ENCODE data around the gene RELB. TPM values are rescaled to one million over a fixed set of nuclear protein-coding genes. Genes with fewer than 3 reads are reported as not detected.

The RELB gene
- total and polyA plus RNA-seq, 9 donors = 3.0 to 23.2 (median 10.1) TPM

DNA sequence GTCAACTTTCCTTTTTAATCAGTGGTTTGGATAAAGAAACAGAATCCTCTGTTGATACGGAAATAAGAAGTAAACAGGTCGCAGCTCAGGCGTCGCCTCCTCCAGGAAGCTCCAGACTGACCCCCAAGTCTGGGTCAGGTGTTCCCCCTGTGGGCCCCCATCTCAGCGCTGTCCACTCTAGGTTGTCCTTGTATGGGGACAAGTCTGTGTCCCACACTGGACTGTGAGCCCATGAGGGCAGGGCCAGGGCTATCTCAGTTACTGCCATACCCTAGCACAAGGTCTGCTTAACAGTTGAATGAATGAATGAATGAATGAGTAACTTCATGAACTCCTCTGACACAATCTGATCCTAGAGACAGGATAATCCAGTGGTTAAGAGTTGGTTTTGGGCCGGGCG lies 45.1 kb downstream of the RELB start:
- Histone ChIP-seq H3K36me3 (no peaks in the 10 kb centered on the region), H3K9me3 (no peaks in the 10 kb centered on the region), H3K27me3 (no peaks in the 10 kb centered on the region), H3K27ac (no peak overlapping the region), H3K4me3 (no peak overlapping the region), H3K4me1 (ENCODE audit: insufficient read depth) (no peaks in the 10 kb centered on the region)
- DNase-seq = no peak
- no peak for TF ChIP-seq POLR2A (IDR thresholded peaks at IDR 0.05)
- TF ChIP-seq, protein P1, sequence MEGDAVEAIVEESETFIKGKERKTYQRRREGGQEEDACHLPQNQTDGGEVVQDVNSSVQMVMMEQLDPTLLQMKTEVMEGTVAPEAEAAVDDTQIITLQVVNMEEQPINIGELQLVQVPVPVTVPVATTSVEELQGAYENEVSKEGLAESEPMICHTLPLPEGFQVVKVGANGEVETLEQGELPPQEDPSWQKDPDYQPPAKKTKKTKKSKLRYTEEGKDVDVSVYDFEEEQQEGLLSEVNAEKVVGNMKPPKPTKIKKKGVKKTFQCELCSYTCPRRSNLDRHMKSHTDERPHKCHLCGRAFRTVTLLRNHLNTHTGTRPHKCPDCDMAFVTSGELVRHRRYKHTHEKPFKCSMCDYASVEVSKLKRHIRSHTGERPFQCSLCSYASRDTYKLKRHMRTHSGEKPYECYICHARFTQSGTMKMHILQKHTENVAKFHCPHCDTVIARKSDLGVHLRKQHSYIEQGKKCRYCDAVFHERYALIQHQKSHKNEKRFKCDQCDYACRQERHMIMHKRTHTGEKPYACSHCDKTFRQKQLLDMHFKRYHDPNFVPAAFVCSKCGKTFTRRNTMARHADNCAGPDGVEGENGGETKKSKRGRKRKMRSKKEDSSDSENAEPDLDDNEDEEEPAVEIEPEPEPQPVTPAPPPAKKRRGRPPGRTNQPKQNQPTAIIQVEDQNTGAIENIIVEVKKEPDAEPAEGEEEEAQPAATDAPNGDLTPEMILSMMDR (IDR thresholded peaks at IDR 0.05) = no peak
- WGBS, 3 donors = 83 to 90% (median 86%) methylated on average over 7 of the region's 7 CpGs
- intact Hi-C loops (cut with DNase I) = no loop called here

DNA sequence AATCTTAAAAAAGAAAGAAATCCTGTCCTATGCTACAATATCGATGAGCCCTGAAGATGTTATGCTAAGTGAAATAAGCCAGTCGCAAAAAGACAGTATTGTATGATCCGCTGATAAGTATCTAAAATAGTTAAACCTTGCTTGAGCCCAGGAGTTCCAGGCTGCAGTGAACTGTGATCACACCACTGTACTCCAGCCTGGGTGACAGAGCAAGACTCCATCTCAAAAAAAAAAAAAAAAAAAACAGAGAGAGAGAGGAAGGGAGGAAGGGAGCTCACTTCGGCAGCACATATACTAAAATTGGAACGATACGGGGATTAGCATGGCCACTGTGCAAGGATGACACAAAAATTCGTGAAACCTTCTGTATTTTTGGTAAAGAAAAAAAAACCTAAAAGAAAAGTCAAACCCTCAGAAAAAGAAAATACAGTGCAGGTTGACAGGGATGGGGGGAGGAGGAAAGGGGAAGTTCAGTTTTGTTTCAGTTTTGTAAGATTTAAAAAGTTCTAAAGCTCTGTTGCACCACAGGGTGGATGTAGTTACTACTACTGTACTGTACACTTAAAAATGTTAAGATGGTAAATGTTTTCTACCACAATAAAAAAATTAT lies 46.0 kb downstream of the RELB start:
- Histone ChIP-seq H3K9me3 (no peaks in the 10 kb centered on the region), H3K4me3 (no peak overlapping the region), H3K27me3 (no peaks in the 10 kb centered on the region), H3K36me3 (no peaks in the 10 kb centered on the region), H3K27ac (no peak overlapping the region), H3K4me1 (ENCODE audit: insufficient read depth) (no peaks in the 10 kb centered on the region)
- WGBS, 3 donors = 75 to 77% (median 76%) methylated on average over 7 of the region's 7 CpGs
- intact Hi-C loops (cut with DNase I) = no loop called here
- TF ChIP-seq POLR2A (IDR thresholded peaks at IDR 0.05) = no peak
- TF ChIP-seq EP300 (IDR thresholded peaks at IDR 0.05) = no peak
- TF ChIP-seq, protein P1 (IDR thresholded peaks at IDR 0.05) = no peak
- no peak for DNase-seq

DNA sequence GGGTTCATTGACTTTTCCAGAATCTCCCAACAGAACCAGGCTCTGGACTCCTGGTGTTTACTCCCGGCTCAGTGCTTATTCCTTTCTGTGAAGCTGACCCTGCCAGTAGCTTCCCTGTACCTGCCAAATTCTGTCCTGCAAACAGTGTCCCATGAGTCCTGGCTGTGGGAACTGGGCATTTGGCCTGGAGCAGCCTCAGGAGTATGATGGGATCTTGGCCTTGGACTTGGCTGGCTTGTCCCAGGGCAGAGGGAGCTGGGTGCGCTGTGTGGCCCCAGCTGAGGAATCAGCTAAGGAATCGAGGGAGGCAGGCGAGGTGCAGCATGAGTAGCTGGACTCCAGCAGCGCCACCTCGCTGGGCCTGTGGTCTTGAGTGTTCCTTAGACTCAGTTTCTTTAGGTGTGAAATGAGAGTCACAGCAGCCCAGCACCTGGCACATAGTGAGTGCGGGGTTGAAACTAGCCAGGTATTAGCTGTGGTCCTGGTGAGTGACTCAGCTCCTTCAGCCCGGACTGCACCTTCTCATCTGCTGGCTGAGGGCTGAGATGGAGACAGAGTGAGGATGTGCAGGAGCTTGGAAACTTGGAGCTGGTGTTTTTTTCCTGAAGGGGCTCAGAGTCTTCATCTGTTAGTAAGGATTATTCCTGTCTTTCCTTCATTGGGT lies 47.9 kb downstream of the RELB start:
- no peaks in the 10 kb centered on the region for H3K4me1 ChIP-seq (ENCODE audit: insufficient read depth)
- 74 to 82% (median 80%) methylated on average over 8 of the region's 8 CpGs for WGBS, 3 donors
- intact Hi-C loops (cut with DNase I) = no loop called here
- TF ChIP-seq, protein P1 (IDR thresholded peaks at IDR 0.05) = no peak
- no peak for TF ChIP-seq POLR2A (IDR thresholded peaks at IDR 0.05)
- no peak for TF ChIP-seq EP300 (IDR thresholded peaks at IDR 0.05)
- no peaks in the 10 kb centered on the region for H3K27me3 ChIP-seq
- H3K4me3 ChIP-seq = no peak overlapping the region
- H3K9me3 ChIP-seq = no peaks in the 10 kb centered on the region
- no peaks in the 10 kb centered on the region for H3K36me3 ChIP-seq
- no peak overlapping the region for H3K27ac ChIP-seq
- DNase-seq = no peak

DNA sequence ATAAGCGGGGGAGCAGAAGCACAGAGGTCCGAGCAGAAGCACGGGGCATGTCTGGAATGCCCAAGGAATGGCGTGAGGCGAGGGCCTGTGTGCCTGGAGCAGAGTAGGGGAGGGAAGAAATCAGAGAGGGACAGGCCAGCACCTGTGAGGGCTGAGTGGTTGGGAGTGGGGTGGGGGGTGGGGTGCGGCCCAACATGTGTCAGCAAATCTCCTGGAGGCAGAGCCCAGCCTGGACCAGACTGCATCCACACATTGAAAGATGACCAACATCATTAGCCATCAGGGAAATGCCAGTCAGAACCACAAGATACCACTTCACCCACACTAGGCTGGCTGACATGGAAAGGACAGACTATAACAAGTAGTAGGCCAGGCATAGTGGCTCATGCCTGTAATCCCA lies 48.8 kb downstream of the RELB start:
- DNase-seq = no peak
- no peaks in the 10 kb centered on the region for H3K4me1 ChIP-seq (ENCODE audit: insufficient read depth)
- no peaks in the 10 kb centered on the region for H3K27me3 ChIP-seq
- H3K27ac ChIP-seq = no peak overlapping the region
- WGBS, 3 donors = 87 to 90% (median 89%) methylated on average over 6 of the region's 6 CpGs
- no peaks in the 10 kb centered on the region for H3K9me3 ChIP-seq
- TF ChIP-seq, protein P1 (IDR thresholded peaks at IDR 0.05) = no peak
- TF ChIP-seq EP300 (IDR thresholded peaks at IDR 0.05) = no peak
- TF ChIP-seq POLR2A (IDR thresholded peaks at IDR 0.05) = no peak
- no peaks in the 10 kb centered on the region for H3K36me3 ChIP-seq
- H3K4me3 ChIP-seq = no peak overlapping the region
- intact Hi-C loops (cut with DNase I) = loop anchor here in 1 of 4 donors (10.0 kb wide), 1 partner anchor 145 kb away; the partner anchor contains the start of gene APOE
